CD8-positive, alpha-beta memory T cell (primary cell): ENCODE results near the gene TUBB1. TPM values are rescaled to one million over a fixed set of nuclear protein-coding genes. Genes with fewer than 3 reads are reported as not detected.

Experiments
- CTCF ChIA-PET: fragments of 350-600 bp; sonication (Branson Sonifier 250); formaldehyde crosslinking; loops from one replicate; lab custom pipeline; 2021; ENCODE audit warnings: antibody characterized with exemption; lab: Charles Lee
- POLR2A ChIA-PET: fragments of 350-600 bp; sonication (Branson Sonifier 250); formaldehyde crosslinking; loops from one replicate; lab custom pipeline; 2021; ENCODE audit warnings: antibody characterized with exemption; lab: Charles Lee
- DNase-seq, 5 donors: peaks; one replicate each; pipeline versions ENCODE4 v3.0.0 to v3.0.0-alpha.2; 2020 to 2022; ENCODE audit warnings: mixed read lengths in 1 of 5
- H3K27ac ChIP-seq: one replicate; pipeline ENCODE4 v1.7.0; 2013; ENCODE audit warnings: low read depth, mild to moderate bottlenecking, low read length, moderate library complexity
- H3K27me3 ChIP-seq: 2 replicates; pipeline ENCODE4 v1.7.0; 2013; ENCODE audit warnings: low read length, mild to moderate bottlenecking; ENCODE audit not compliant: insufficient read depth, poor library complexity, severe bottlenecking
- H3K36me3 ChIP-seq: 2 replicates; pipeline ENCODE4 v1.7.0; 2013; ENCODE audit warnings: mild to moderate bottlenecking, low read length, moderate library complexity; ENCODE audit not compliant: insufficient read depth
- H3K4me1 ChIP-seq: 2 replicates; pipeline ENCODE4 v1.7.0; 2013; ENCODE audit warnings: mild to moderate bottlenecking, low read length, moderate library complexity; ENCODE audit not compliant: insufficient read depth
- H3K4me3 ChIP-seq: 2 replicates; pipeline ENCODE4 v1.7.0; 2013; ENCODE audit warnings: mild to moderate bottlenecking, low read length
- H3K9me3 ChIP-seq: 2 replicates; pipeline ENCODE4 v1.7.0; 2013; ENCODE audit warnings: mild to moderate bottlenecking, low read length
- H3K27ac Mint-ChIP-seq, 8 donors: one replicate each; pipeline ENCODE4 v1.8.0; 2020 to 2021; ENCODE audit warnings: mixed read lengths in 8 of 8, mild to moderate bottlenecking in 6 of 8, inconsistent platforms in 3 of 8, moderate library complexity in 3 of 8
- H3K27me3 Mint-ChIP-seq, 2 donors: one replicate each; pipeline ENCODE4 v1.8.0; 2020 to 2021; ENCODE audit warnings: mixed read lengths in 2 of 2, mild to moderate bottlenecking in 1 of 2, moderate library complexity in 1 of 2
- H3K36me3 Mint-ChIP-seq, 3 donors: one replicate each; pipeline ENCODE4 v1.8.0; 2020 to 2021; ENCODE audit warnings: mixed read lengths in 3 of 3, inconsistent platforms in 1 of 3, mild to moderate bottlenecking in 1 of 3
- H3K4me1 Mint-ChIP-seq, 3 donors: one replicate each; pipeline ENCODE4 v1.8.0; 2020 to 2021; ENCODE audit warnings: mixed read lengths in 3 of 3, inconsistent platforms in 1 of 3, mild to moderate bottlenecking in 1 of 3
- H3K4me3 Mint-ChIP-seq, 7 donors: one replicate each; pipeline ENCODE4 v1.8.0; 2020 to 2021; ENCODE audit warnings: mixed read lengths in 7 of 7, mild to moderate bottlenecking in 6 of 7, moderate library complexity in 4 of 7, inconsistent platforms in 2 of 7
- H3K9me3 Mint-ChIP-seq, 5 donors: one replicate each; pipeline ENCODE4 v1.8.0; 2020 to 2022; ENCODE audit warnings: mixed read lengths in 5 of 5, mild to moderate bottlenecking in 3 of 5, moderate library complexity in 2 of 5, inconsistent platforms in 1 of 5
- polyA plus RNA-seq: library from polyadenylated mRNA; unstranded; fragments of 300-500 nt; fragmentation: Illumina TruSeq; gene quantifications from one replicate; pipeline ENCODE4 v1.2.3, GENCODE V29; 2021
- total RNA-seq, 2 experiments: library from RNA; stranded (reverse); gene quantifications; one replicate each; pipeline ENCODE4 v1.2.3, GENCODE V29; 2021

Gene TUBB1
- total and polyA plus RNA-seq, 3 experiments from 2014 or later, result 0.10 TPM; not detected in 2

- H3K9me3 ChIP-seq, result no peaks in the 10 kb centered on the region
- H3K4me3 ChIP-seq, result no peak overlapping the region
- Mint-ChIP-seq H3K36me3 (peaks cover 0 to 9% (median 0%) of the 10 kb centered on the region in 3 donors), H3K4me1 (peaks cover 28 to 44% (median 30%) of the 10 kb centered on the region in 3 donors), H3K27ac (peak overlapping the region; percentile 46 to 90 (median 84)), H3K27me3 (no peaks in the 10 kb centered on the region), H3K9me3 (no peaks in the 10 kb centered on the region), H3K4me3 (peak overlapping the region in 6 of 7 donors; percentile 71 to 80 (median 78))
- peaks cover 26% of the 10 kb centered on the region for H3K4me1 ChIP-seq
- H3K27ac ChIP-seq, result no peak overlapping the region
- ChIA-PET POLR2A (no interaction called here), CTCF (interaction anchor here (0.7 kb wide), 1 partner anchor 10 kb away, joined by 3 read pairs; no protein-coding TSS in a partner anchor)
- peak; percentile 30 to 63 (median 49) for DNase-seq
- no peaks in the 10 kb centered on the region for H3K27me3 ChIP-seq
- H3K36me3 ChIP-seq, result no peaks in the 10 kb centered on the region
Measured at GRCh38 chr20:59004493-59004762, 14.8 kb upstream of the TUBB1 start.

- H3K27me3 ChIP-seq, result no peaks in the 10 kb centered on the region
- no peaks in the 10 kb centered on the region for H3K9me3 Mint-ChIP-seq
- no peaks in the 10 kb centered on the region for H3K36me3 ChIP-seq
- peak in 4 of 5 donors; percentile 14 to 66 (median 52) for DNase-seq
- peak overlapping the region; percentile 29 for H3K4me3 ChIP-seq
- H3K27ac Mint-ChIP-seq, result peak overlapping the region; percentile 46 to 90 (median 84)
- H3K4me1 ChIP-seq, result peaks cover 26% of the 10 kb centered on the region
- H3K36me3 Mint-ChIP-seq, result peaks cover 0 to 9% (median 0%) of the 10 kb centered on the region in 3 donors
- no peak overlapping the region for H3K27ac ChIP-seq
- H3K4me3 Mint-ChIP-seq, result peak overlapping the region; percentile 71 to 80 (median 78)
- H3K27me3 Mint-ChIP-seq, result no peaks in the 10 kb centered on the region
- H3K4me1 Mint-ChIP-seq, result peaks cover 28 to 44% (median 30%) of the 10 kb centered on the region in 3 donors
- no peaks in the 10 kb centered on the region for H3K9me3 ChIP-seq
- ChIA-PET CTCF (interaction anchor here (0.7 to 1.0 kb wide), 2 partner anchors 11 to 29 kb away, joined by 3 read pairs; no protein-coding TSS in a partner anchor), POLR2A (interaction anchor here (1.2 kb wide), 1 partner anchor 115 kb away, joined by 4 read pairs; no protein-coding TSS in a partner anchor)
Measured at GRCh38 chr20:59004763-59005522, 14.3 kb upstream of the TUBB1 start.

GRCh38 chr20:59005523-59006166 is 13.6 kb upstream of the TUBB1 start:
- Mint-ChIP-seq H3K4me1 (peaks cover 28 to 44% (median 30%) of the 10 kb centered on the region in 3 donors), H3K36me3 (peaks cover 0 to 7% (median 0%) of the 10 kb centered on the region in 3 donors), H3K27me3 (no peaks in the 10 kb centered on the region), H3K4me3 (peak overlapping the region; percentile 71 to 80 (median 78)), H3K9me3 (no peaks in the 10 kb centered on the region), H3K27ac (peak overlapping the region in 7 of 8 donors; percentile 14 to 90 (median 80))
- H3K4me1 ChIP-seq, result peaks cover 26% of the 10 kb centered on the region
- ChIA-PET POLR2A (interaction anchor here (1.2 kb wide), 1 partner anchor 116 kb away, joined by 4 read pairs; no protein-coding TSS in a partner anchor), CTCF (interaction anchor here (0.8 to 1.0 kb wide), 2 partner anchors 23 to 28 kb away, joined by 3 read pairs; no protein-coding TSS in a partner anchor)
- H3K27me3 ChIP-seq, result no peaks in the 10 kb centered on the region
- no peak for DNase-seq
- H3K36me3 ChIP-seq, result no peaks in the 10 kb centered on the region
- no peaks in the 10 kb centered on the region for H3K9me3 ChIP-seq
- H3K4me3 ChIP-seq, result peak overlapping the region; percentile 54
- no peak overlapping the region for H3K27ac ChIP-seq

- Histone ChIP-seq H3K27ac (peak overlapping the region; percentile 54), H3K9me3 (no peaks in the 10 kb centered on the region), H3K36me3 (no peaks in the 10 kb centered on the region), H3K4me1 (peaks cover 33% of the 10 kb centered on the region), H3K4me3 (peak overlapping the region; percentile 54), H3K27me3 (no peaks in the 10 kb centered on the region)
- H3K36me3 Mint-ChIP-seq, result peaks cover 0 to 7% (median 0%) of the 10 kb centered on the region in 3 donors
- H3K27ac Mint-ChIP-seq, result peak overlapping the region in 1 of 8 donors; percentile 79
- H3K4me3 Mint-ChIP-seq, result peak overlapping the region; percentile 67 to 89 (median 78)
- H3K27me3 Mint-ChIP-seq, result no peaks in the 10 kb centered on the region
- no peaks in the 10 kb centered on the region for H3K9me3 Mint-ChIP-seq
- CTCF ChIA-PET, result interaction anchor here (0.8 kb wide), 1 partner anchor 23 kb away, joined by 3 read pairs; no protein-coding TSS in a partner anchor
- H3K4me1 Mint-ChIP-seq, result peaks cover 29 to 45% (median 32%) of the 10 kb centered on the region in 3 donors
- DNase-seq, result peak in 1 of 5 donors; percentile 43
- POLR2A ChIA-PET, result interaction anchor here (1.2 kb wide), 1 partner anchor 117 kb away, joined by 4 read pairs; no protein-coding TSS in a partner anchor
Measured at GRCh38 chr20:59006167-59006863, 12.9 kb upstream of the TUBB1 start.

GRCh38 chr20:59006864-59007664 is 12.2 kb upstream of the TUBB1 start, which contains the start of gene CTSZ:
CTSZ (minus strand) TSS chr20:59007254; CDS start chr20:59007128, 126 bp downstream.
- Histone ChIP-seq H3K36me3 (no peaks in the 10 kb centered on the region), H3K9me3 (no peaks in the 10 kb centered on the region), H3K27me3 (no peaks in the 10 kb centered on the region), H3K27ac (peak within 1 kb of the TSS; percentile 54), H3K4me1 (peaks cover 33% of the 10 kb centered on the region), H3K4me3 (peak within 1 kb of the TSS; percentile 54)
- Mint-ChIP-seq H3K36me3 (peaks cover 0 to 2% (median 0%) of the 10 kb centered on the region in 3 donors), H3K4me3 (peak within 1 kb of the TSS; percentile 67 to 90 (median 78)), H3K4me1 (peaks cover 32 to 51% (median 37%) of the 10 kb centered on the region in 3 donors), H3K27me3 (no peaks in the 10 kb centered on the region), H3K9me3 (no peaks in the 10 kb centered on the region), H3K27ac (peak within 1 kb of the TSS in 3 of 8 donors; percentile 61 to 83 (median 82))
- DNase-seq, result peak; percentile 27 to 61 (median 37)
- CTCF ChIA-PET, result no interaction called here
- POLR2A ChIA-PET, result no interaction called here

GRCh38 chr20:59007665-59008511 is 11.3 kb upstream of the TUBB1 start:
- POLR2A ChIA-PET, result no interaction called here
- DNase-seq, result peak in 1 of 5 donors; percentile 40
- H3K4me3 ChIP-seq, result peak overlapping the region; percentile 54

More at GRCh38 chr20:59007665-59008511, 11.3 kb upstream of the TUBB1 start:
- Histone ChIP-seq H3K9me3 (no peaks in the 10 kb centered on the region), H3K27me3 (no peaks in the 10 kb centered on the region), H3K36me3 (no peaks in the 10 kb centered on the region), H3K27ac (peak overlapping the region; percentile 43), H3K4me1 (peaks cover 33% of the 10 kb centered on the region)
- peak overlapping the region; percentile 62 to 90 (median 70) for H3K4me3 Mint-ChIP-seq
- H3K9me3 Mint-ChIP-seq, result no peaks in the 10 kb centered on the region
- peaks cover 0 to 2% (median 0%) of the 10 kb centered on the region in 3 donors for H3K36me3 Mint-ChIP-seq
- CTCF ChIA-PET, result interaction anchor here (1.7 kb wide), 1 partner anchor 25 kb away, joined by 5 read pairs; the partner anchor contains the start of gene ATP5F1E
- H3K27me3 Mint-ChIP-seq, result no peaks in the 10 kb centered on the region
- peak overlapping the region in 3 of 8 donors; percentile 61 to 83 (median 82) for H3K27ac Mint-ChIP-seq
- peaks cover 32 to 50% (median 43%) of the 10 kb centered on the region in 3 donors for H3K4me1 Mint-ChIP-seq
